Kidney capillary endothelial cell (primary cell): ENCODE results near the gene IGF2BP2.

Experiments used
- DNase-seq: peaks from one replicate; pipeline ENCODE4 v3.0.0-alpha.2; 2018; ENCODE audit warnings: low spot score

Gene IGF2BP2

DNA sequence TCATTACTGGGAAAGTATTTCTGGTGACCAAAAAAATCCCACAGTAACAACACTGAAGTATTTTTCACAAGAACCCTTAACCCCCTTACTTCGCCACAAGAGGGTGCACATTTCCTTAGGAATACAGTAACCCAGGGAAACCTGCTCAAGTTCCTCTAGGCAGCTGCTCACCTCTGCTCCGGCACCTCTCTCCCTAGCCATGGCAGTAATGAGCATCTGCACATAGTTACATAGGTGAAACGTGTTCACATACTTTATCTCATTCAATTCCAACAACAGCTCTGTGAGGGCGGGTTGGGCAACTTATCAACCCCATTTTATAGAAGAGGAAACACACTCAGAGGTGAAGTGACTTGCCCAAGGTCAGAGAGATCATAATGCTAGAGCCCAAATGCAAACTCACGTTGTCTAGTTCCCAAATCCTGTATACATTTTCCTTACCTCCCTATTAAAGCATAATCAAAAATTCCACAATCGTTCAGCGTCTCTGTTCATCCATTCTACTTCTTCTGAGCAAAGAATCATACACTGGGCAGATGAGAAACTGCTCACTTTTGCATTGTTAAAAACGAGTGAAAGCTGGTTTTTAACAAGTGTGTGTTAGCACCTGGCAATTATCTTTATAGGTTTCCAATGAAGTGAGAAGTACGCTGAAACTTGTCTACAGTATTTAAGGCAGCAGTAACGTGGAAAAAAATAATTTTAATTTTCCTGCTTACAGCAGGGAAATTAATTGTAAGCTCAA is 90.7 kb downstream of the IGF2BP2 start:
- peak; percentile 86 for DNase-seq

DNA sequence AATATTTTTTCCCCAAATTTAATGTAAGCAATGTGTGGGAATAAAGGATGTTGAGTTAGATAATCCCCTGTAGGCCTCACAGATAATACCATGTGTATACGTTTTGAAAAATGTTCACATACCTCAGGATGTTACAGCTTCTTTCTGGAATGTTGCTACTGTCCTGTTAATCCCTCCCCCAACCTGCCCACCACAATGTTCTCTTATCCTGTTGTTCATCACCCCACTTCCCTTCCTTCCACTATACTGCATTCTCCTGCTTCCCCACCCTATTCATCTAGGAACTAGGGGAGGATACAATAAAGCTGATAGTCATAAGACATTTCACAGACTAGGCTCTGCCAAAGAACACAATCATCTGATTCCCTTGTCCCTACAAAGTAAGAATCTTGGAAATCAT is 92.1 kb downstream of the IGF2BP2 start:
- DNase-seq, result peak; percentile 92

DNA sequence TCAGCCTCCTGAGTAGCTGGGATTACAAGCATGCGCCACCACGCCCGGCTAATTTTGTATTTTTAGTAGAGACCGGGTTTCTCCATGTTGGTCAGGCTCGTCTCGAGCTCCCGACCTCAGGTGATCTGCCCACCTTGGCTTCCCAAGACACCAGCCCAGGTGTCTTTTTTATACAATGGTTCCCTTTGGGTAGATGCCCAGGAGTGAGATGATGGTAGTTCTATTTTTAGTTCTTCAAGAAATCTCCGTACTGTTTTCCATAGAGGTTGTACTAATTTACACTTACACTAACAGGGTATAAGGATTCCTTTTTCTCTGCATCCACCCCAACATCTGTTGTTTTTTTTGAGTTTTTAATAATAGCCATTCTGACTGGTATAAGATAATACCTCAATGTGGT is 94.3 kb downstream of the IGF2BP2 start:
- no peak for DNase-seq

DNA sequence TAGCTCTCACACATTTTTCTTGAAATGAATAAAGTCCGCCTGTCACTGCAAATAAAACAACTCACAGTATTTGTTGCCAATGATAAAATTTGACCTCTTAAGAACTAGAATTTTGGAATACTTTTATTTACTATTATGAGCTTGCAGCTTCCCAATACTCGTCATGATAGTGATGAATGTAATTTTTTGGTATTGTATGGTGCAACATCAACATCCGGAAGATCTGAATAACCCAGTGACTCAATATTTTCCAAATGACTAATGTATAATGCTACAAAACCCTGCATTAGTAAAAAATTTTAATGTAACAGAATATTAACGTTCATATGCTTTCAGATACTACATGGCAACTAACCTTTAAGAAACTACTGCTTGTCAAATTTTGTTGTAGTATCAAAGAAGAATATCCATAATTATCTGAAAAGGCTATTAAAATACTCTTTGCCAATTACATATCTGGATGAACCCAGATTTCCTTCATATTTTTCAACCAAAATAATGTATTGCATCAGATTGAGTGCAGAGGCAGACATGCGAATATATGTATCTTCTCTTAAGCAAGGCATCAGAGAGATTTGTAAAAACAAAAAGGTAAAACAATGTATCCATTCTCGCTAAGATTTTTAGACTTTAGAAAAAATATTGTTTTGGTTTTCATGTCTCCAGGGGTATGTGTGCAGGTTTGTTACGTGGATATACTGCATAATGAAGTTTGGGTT is 95.3 kb downstream of the IGF2BP2 start:
- peak; percentile 85 for DNase-seq

DNA sequence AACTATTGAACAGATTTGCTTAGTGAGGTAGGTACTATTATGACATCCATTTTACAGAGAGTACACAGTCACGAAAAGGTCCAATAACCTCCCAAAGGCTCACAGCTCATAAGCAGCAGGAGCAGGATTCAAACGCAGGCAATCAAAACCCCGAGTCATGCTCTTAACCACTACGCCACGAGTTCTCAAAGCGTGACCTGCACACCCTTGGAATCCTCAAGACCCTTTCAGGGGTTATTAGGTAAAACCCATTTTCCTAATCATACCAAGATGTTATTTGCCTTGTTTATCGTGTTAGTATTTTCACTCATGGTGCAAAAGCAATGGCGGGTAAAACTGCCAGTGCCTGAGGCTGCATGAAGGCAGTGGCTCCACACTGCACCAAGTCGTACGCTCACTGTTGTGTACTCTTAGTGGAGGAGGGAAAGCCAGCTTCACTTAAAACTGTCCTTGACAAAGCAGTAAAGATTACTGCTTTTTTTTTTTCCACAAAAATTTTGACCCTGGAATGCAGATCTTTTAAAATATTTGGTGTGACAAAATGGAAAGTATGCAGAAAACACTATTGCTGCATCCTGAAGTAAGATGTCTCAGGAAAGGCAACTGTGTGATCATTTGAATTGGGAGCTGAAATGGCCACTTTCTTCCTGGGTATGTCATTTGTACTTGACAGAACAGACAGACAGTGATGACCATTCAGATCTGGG is 96.1 kb downstream of the IGF2BP2 start:
- DNase-seq, result peak; percentile 76

DNA sequence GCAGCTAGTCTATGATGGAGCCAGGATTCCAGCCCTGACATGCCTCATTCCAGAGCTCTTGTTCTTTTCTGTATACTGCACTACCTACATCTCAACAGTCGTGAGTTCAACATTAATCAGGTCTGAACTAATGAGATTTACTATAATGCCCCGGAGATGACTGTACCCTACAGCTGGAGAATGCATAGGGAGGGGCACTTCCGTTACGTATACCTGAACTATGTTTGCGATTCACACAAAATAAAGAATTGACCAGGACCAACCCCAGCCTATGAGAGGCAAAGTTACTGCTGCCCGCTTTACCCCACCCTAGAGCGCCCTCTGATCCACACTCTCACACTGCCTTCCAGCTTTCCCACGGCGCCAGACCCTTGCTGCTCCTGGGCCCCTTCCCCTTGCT is 97.0 kb downstream of the IGF2BP2 start:
- no peak for DNase-seq

DNA sequence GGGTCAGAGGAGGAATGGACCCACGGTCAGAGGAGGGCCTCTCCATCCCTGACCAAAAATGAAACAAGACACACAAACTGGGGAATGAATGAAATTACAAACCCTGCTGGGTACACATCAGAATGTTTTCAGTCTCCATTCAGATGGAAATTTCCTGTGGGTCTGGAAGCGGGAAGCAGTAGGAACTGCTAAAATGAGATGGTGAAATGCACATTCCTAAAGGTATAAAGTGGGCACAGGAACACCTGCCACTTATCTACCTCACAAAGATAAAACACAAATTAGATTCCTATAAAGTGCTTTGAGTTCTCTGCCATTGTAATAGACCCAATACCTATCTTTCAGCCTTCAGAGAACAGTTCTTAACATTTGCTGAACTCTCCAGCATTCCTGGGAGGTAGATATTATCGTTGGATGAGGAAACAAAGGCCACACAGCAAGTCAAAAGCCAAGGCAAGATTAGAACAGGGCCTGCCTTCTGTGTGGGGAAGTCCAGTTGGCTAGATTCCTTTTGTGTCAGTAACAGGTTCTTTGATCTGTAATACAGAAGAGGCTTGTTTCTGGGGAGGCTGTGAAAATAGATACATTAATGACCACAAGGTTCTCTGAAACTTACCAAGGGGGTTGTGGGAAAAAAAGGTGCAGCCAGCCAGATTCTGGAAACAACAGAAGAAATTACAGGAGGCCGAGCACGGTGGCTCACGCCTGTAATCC is 98.4 kb downstream of the IGF2BP2 start:
- DNase-seq, result no peak

DNA sequence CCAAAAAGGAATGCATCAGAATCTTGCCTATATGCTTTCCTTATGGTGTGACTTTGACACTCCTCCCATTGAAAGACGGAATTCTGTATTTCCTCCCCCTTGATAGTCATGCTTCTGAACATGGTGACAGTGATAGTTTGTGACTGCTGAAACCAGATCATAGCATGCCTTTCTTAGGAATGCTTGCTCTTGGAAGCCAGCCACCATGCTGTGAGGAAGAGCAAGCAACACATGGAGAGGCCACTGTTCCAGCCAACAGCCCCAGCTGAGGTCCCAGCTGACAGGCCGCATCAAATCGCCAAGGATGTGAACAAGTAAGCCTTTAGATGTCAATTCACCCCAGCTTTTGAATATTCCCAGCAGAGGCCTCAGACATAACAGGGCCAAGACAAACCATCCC is 100.1 kb downstream of the IGF2BP2 start:
- no peak for DNase-seq

DNA sequence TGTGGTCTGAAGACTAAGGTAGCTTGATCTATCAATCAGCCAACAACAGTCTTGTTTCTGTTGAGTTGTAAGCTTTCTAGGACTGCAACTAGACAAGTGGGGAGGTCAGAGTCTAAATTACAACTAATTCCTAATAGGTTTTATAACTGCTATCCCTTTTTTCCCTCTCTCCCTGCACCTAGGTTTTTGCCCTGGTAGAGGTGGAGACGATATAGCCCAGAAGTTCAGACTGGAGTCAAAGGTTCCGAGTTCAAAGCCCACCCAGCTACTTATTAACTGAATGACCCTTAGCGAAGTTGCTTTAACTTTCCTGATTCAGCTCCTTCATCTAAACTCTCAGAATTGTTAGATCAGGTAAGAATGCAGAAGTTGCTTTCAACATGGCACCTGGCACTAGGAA is 100.6 kb downstream of the IGF2BP2 start:
- no peak for DNase-seq

DNA sequence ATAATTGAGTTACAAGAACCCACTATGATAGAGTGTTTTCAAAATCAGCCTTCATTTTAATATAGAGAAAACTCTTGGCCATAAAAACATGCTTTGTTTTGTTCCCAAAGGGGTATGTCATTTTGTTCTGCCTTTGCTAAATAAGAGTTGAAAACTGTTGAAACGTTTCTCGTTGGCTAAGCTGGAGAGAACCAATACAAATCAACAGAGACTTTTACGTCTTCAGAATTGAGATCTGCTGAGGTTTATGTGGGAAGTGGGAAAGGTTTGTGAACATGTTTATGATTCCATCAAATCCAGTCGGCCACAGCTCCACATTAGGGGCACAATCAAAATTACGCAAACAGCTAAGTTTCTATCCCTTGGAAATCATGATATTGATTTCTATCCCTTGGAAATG is 102.0 kb downstream of the IGF2BP2 start:
- DNase-seq, result no peak

DNA sequence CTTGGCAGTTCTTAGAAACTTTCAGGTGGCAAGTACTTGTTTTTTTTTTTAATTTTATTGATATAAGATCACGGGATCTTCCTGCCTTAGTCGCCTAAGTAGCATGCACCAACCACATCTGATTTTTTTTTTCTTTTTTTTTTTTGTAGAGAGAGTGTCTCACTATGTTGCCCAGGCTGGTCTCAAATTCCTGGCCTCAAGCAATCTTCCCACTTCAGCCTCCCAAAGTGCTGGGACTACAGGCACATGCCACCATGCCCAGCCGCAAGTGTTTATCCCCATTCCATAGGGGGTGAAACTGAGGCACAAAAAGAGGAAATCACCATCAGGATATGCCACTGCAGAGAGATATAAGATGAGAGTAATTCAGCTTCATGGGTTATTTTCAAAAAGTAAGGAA is 102.9 kb downstream of the IGF2BP2 start:
- no peak for DNase-seq

DNA sequence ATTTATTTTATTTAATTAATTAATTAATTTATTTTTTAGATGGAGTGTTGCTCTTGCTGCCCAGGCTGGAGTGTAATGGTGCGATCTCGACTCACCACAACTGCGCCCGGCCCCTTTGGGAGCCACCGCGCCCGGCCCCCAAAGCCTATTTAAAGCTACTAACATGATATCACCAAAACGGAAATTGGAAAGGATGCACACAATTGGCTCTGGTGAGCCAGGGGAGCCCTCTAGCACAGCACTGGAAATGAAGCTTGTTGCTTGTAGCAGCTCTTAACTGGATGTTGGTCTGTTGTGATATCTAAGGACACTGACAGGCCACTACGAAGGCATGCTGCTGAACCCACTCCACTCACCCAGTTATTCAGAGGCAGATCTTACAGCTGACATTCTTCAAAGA is 104.5 kb downstream of the IGF2BP2 start:
- no peak for DNase-seq

DNA sequence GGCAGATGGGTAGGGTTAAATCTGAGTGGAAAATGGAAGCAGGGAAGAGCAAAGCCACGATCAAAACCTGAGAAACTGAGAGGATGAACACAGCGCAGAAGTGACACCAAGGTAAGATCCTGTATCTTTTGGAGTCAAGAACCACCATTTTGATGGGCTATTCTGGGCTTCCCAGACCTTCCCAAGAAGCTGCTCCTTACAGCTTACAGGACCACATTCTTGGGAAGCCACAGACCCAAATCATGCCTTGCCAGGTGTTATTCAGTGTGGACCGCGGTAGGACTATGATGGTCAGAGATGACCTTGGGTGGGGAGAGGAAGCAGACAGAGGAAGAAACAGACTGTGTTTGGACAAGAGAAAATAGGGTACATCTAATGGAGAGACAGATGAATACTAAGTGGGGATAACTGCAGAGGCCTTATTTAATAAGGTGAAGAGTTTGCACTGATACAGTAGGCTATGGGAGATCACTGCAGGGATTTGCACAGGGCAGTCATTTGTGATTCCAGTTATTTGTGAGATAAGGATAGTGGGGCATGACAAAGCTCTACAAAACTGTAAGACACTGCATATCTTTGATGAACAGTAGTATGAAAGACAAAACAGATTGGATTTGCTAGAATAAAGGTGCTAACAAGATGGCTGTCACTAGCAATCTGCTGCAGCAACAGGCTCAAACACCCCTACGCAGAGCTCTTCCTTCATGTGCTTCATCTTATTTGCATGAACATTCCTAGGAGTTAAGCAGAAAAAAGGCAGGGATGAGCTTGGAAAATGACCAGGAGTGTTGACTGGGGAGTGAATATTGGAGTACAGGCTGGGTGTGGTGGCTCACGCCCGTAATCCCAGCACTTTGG is 105.9 kb downstream of the IGF2BP2 start:
- no peak for DNase-seq

DNA sequence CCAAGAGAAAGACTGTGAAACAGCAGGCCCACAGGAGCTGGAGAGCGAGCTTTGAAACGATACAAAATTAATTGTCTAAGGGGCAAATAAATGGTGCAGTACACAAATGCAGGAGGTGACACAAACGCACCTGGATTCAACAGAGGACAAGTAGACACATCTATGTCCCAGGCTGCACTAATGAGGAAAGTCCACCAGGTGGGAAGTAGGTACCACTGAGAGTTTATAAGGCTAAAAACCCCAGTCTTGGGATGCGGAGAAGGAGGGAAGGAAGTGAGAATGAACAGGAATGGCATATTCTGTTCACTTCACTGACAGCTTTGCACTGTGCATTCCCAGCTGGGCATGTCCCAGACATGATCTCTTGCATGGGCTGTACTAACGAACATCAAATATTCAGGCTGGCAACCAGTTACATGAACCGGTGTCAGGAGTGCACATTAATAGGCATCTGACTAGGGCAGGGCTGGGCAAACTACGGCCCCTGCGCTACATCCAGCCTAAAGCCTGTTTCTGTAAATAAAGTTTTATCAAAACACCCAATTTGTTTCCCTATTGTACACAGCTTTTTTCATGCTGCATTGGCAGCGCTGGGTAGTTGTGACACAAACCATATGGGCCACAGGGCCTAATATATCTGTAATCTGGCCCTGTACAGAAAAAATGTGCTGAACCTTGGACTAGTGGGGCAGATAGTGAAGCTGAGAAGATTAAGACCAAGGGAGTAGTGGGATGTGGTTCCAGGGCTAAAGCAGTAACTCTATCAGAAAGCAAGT is 107.0 kb downstream of the IGF2BP2 start:
- no peak for DNase-seq

DNA sequence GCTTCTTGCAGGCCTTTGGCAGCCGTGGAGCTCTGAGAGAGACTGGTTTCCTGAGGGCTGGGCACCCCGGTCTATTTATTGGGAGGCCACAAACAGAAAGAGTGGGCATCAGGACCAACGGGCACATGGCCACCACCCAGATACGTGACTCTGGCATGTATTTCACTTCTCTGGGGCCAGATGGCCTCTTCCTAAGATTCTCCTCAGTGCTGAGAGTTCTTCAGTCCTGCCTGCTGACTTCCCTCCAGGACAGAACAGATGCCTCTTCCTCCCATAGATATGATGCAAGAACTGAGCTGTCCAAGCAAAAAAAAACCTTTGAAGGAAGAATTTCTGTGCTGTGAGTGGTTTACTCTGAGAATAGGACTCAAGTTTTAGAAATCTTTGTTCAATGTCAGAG is 107.7 kb downstream of the IGF2BP2 start:
- DNase-seq, result no peak

DNA sequence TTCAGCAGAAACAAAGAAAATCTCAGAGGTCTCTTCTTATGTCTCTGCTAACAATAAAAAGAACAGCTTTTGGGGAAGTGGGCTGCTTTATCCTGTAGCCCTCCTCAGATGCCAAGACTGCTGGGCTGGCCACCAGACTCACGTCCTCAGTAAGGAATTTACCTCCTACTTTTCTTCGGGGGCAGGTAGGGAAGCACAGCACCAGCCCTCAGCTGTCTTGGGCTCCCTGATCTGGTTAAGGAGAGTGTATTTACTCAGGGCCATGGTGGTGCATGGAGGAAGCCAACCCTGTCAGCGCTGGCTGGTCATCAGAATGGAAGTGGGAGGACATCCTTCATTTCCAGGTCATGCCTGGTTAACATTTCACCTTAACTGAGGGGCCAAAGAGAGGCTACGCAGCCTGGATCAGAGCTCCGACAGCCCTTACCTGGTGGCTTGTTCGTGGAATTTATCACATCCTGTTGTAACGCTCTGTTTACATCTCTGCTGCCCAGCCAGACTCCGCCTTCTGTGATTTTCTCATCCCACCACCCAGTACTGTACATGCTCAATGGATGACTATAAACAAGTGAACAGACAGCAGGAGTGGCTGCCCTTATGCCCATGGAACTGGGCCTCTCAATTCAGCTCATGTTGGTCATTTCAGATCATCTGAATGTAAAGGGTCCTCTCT is 108.3 kb downstream of the IGF2BP2 start:
- DNase-seq, result no peak

DNA sequence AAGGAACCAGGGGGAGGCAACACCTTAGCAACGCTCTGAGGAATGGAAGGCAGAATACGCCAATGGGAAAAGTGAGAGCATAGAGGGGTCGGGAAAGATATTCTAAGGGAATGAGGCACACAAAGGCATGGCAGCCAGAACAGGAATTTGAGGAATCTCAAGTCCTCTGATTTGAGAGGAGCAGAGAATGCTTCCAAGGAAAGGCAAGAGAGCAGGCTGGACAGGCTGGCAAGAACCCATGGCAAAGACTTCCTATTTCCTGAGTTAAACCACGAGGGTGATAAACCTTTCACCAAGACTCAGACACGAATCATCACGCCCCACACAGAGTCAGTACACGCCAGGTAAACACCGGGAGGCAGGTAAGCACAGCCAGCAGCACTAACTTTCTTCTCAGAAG is 109.8 kb downstream of the IGF2BP2 start:
- DNase-seq, result no peak

DNA sequence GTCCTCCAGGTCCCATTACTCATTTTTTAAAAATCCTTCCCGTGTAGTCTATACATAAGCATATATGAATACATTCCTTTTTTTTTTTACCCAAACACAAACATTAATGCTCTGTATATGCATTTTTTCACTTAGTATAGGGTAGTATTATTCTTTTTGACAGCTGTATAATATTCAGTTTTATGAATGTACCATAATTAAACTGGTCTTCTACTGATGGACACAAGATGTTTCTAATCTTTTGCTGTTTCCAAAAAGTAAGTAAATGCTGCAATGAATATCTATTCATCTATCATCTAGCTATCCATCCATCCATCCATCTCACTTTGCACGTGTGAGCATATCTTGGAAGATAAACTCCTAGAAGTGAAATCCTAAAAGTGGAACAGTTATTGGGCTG is 110.8 kb downstream of the IGF2BP2 start:
- no peak for DNase-seq

DNA sequence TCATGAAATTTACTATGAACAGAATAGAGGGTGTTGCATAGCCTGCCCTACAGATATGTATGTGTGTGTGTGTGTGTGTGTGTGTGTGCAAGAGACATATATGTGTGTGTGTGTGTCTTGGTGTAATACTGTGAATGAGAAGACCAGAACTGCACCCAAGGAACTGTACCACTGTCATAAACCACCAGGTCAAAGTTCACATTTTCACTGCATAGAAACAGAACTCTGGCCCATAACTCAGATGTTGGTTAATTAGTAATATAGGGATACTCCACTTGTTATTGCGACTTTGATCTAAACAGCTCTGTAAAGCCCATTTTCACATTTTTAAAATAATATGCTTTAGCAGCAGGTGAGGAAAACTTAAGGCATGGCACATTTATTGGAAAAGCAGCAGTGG is 111.8 kb downstream of the IGF2BP2 start:
- no peak for DNase-seq

DNA sequence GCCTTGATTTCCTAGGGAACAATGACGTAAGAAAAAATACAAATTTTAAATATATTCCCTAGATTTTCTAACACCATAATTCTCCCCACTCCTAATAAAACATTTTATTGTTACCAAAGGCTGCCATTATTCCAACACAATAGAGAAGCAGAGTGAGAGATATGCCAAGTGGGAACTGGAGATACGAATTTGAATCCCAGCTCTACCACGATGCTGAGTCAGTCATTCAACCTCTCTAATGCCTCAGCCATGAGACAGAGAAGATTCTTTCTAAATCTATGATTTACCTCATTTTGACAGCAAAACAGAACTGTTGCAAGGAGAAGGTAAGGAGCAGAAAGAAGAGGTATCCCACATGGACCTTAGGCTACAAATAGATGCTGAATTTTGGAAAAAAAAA is 112.5 kb downstream of the IGF2BP2 start:
- no peak for DNase-seq
